Activated CD4-positive, alpha-beta T cell treated with anti-CD3 and anti-CD28 coated beads for 24 hours (primary cell): ENCODE data around the gene XRCC5.
"Not testable (repeated sequence)": the region's sequence is repeated elsewhere in the genome, so short reads cannot be mapped to it uniquely, and the experiment has no call there.

Source experiments
- DNase-seq, 2 donors: peaks; one replicate each; pipeline ENCODE4 v3.0.0-alpha.2; 2020; ENCODE audit warnings: low read depth in 2 of 2

XRCC5 gene

DNA sequence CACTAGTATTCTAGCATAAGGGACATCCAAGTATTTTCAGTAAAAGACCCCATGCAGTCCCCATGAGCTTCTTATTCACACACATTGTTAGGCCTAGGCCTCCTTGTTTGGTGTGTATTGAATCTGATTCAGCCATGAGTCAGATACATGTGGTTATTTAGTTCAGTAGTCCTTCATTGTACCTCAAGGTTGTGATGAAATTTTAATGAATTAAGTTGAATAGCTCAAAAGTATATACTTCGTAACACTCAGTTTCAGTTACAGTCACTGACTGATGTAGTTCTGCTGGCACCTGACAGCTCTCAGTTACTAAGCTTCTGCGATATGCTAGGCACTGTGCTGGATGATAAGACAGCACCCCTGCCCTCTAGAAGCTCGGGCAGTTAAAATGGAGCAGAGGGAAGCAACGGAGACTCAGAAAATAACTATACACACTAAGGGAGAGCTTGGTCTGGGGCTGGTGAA lies 86.4 kb downstream of the XRCC5 start:
- no peak for DNase-seq

DNA sequence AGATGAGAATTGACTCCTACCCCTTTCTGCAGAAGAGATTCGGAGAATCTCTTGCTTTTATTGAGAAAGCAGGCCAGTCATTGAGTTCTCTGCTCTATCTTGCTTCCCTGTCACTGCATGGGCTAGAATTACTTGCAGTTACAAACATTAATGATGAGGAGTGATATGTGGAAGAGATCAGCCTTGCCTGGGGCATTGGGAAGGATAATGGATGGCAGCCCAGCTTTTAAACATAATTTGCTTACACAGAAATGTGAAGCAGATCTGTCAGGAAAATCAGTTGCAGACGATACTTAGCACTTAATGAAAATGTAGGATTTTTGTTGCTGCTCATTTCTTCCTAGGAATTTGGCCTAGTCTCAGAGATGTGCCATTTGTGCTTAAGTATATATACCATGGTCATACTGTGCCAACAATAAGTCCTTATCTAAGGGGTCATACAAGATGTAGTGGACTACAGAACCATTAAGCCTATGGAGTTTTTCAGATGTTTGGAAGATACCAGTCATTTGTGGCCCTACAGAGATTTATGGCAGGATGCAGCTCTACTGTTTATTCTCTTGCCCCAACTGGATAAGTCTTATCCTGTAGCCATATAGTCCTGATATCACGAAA lies 92.7 kb downstream of the XRCC5 start:
- DNase-seq, result no peak

DNA sequence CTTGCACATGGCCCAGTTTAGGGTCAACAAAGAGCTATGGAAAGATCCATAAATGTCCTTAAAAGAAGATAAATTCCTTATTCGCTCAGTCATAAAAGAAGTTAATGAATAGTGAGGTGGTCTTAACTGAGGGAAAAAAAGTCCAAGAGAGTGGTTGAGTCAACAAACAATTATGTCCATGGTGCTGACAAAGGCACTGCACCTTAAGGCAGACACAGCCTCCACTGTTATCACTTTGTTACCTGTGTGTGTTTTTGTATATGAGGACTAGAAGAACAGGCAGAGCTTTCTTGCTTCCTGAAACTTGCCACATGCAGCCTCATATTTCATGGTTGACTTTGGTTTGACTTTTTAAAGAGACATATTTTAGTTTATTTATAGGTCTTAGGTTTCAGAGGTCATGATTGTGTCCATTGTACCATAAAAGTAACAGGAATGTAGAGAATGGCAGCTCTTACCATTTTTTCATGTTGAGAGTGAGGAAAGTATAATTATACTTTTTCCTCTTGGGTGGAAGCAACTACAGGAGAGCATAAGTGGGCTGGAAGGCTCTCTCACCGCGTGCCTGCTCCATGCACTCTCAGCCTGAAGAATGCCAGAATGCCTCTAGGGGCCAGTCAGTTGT lies 93.6 kb downstream of the XRCC5 start:
- no peak for DNase-seq

DNA sequence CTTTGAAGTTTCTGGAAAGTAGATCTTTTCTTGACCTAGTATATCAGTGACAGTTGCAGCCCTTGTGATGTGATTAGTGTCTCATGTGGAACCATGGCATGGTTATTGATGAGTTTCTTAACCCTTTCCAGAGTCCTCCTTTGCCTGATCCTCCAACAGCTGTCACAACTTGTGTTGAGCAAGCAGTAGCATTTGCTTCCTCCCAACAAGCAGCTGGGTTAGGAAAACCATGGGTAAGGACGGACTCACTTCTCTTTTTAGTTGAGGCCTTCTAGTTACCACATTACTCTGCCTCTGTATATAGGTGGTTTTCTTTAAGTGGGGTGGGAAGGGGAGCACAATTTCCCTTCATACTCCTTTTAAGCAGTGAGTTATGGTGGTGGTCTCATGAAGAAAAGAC lies 96.3 kb downstream of the XRCC5 start:
- DNase-seq, result no peak

DNA sequence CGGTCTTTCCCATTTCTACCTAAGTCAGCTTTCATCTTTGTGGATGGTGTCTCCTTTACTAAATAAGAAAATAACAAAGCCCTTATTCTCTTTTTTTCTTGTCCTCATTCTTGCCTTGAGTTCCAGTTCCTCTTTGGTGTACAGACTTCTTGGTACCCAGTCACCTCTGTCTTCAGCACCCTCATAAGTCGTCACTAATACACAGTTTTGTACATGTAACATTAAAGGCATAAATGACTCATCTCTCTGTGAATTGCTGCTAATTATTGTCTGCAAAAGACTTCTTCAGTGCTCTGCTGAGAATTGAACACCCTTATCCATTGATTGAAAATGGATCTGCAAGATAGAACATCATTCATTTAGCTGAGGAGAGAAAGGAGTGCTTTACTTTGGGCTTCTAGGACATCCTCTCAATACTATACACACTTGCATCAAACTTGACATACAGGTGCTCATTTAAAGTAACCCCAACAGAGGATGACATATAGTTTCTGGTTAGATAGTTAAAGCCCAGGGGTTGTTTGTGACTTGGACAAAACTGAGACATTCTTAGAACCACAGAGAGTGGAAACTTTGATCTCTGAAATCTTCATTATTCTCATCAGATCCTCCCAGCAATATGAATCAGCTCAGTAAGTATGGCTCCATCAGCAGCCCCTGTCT lies 97.0 kb downstream of the XRCC5 start:
- DNase-seq, result no peak

DNA sequence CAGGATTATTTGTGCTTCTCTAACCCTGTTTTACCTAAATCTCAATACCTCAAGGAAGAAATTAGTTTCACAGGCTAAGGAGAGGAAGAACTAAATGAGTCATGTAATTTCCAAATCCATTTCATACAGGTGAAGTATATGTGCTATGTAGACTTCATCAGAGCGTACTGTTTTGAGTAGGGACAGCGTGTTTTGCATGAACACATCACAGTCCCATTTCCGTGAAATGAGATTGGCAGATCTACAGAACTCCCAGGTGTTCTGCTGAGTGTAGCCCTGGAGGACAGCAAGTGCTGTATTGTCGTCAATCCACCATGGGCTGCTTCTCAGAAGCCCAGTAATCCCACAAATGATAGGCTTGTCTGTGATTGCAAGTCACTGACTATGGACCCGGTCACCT lies 97.7 kb downstream of the XRCC5 start:
- no peak for DNase-seq

DNA sequence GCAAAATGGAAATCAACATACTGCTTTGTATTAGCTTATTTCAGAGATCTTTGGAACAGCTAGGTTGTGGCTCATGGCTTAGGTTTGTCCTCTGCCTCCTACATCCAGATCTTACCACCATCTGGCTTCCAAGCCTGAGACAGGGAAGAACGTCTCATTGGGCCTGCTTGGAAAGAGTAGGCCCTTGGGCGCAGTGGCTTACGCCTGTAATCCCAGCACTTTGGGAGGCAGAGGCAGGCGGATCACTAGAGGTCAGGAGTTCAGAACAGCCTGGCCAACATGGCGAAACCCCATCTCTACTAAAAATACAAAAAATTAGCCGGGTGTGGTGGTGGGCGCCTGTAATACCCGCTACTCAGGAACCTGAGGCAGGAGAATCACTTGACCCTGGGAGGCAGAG lies 99.5 kb downstream of the XRCC5 start:
- not testable (repeated sequence) for DNase-seq

DNA sequence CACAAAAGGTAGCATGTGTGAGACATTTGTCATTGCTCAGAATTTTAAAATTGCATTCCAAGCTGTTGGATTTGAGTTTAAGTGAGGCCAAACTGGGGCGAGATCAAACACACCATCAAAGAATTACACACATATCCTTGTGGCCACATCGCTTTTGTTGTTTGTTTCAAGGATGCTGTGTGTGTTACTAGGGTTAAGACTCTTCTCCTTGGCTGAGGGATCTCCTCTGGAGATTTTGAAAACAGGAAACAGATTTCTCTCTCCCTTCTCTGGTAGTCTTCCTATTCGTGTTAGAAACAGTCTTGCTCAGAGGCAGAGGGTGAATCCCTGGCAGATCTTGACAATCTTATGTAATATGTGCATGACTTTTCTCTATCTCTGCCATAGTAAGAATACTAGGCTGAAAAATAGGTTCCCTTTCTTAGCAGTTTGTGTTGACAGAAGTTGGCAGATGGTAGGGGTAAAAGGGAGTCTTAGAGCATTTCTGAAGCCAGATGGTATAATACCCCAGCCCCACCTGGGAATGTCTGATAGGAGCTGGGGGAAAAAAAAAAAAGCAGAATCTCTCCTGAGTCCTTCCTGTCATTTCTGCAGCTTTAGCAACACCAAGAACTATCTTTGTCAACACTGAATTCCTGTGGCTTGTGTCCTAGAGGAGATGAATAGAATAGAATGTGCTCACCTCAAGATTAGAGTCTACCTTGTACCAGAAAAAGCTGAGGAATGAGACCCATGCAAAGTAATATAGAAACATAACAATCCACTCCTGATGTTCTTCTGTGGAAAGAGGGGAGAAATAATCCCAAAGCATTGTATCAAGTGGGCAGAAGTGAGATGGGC lies 101.8 kb downstream of the XRCC5 start:
- no peak for DNase-seq

DNA sequence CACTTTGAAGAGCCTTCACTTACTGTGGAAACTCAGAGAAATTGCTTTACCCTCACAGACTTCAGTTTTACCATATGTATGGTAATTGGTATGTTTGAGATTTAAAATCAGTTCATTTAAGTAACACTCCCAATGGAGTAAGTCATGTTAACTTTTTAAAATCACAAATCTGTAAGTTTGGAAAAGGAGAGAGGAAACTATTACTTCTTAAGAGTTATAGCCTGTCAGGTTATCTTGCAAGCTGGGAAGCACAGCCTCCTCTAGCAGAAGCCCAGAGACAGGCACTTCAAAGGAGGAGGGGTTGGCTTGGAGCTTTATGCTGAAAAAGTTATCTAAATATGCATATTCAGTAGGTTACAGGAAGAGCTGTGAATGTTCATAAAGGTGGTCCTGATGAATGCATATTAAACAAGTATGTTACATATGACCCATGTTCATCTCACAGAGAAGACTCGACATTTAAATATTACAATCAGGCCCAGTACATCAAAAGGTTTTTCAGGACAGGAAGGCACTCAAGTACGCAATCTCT lies 102.5 kb downstream of the XRCC5 start:
- DNase-seq, result no peak

DNA sequence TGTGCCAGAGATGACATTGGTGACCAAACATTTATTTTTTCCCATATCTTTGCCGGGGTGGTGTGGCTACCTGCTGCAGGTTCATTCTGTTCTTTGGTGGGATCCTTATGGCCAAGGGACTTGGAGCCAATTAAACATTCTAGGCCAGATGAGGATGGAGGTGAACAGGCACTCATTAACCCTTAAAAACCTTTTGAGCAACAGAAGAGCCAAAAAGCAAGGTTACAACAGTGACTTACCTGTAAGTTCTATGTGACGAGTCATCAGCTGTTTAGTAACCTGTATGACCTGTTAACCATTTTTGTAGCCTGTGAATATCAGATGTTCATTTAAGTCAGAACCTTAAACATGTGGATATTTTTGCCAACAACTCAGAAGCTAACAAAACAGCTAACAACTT lies 105.6 kb downstream of the XRCC5 start:
- DNase-seq, result no peak

DNA sequence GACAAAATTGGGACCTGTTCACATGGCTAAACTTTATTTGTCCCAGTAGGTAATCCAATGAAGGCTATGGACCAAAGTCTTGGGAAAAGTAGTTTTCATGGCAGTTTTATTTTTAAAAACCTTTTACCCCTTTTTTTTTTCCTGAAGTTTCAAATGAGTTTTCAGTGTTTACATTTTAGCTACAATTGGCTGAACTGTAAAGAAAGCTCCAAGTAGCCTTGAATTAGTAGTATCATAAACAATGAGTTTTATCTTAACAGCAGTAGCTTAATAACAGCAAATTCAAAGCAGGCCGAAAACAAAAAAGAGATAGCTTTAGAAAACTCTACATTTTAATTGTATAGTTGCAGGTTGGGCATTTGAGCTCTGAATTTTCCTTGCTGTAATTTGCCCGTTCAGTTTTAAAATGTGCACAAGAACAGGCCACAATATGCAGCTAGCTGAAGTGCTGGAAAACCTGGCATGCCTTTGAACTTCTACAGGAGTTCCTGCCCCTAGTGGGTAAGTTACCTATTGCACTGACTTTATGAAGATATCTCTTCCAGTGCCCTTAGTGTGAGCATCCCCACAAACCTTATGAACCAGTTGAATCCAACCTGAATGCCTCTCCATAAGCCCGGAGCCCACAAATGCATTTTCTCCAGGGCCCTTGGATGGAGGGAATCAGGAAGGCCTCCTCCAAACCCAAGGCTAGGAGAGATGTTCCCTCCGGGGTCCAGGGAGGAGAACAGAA lies 106.7 kb downstream of the XRCC5 start:
- no peak for DNase-seq

DNA sequence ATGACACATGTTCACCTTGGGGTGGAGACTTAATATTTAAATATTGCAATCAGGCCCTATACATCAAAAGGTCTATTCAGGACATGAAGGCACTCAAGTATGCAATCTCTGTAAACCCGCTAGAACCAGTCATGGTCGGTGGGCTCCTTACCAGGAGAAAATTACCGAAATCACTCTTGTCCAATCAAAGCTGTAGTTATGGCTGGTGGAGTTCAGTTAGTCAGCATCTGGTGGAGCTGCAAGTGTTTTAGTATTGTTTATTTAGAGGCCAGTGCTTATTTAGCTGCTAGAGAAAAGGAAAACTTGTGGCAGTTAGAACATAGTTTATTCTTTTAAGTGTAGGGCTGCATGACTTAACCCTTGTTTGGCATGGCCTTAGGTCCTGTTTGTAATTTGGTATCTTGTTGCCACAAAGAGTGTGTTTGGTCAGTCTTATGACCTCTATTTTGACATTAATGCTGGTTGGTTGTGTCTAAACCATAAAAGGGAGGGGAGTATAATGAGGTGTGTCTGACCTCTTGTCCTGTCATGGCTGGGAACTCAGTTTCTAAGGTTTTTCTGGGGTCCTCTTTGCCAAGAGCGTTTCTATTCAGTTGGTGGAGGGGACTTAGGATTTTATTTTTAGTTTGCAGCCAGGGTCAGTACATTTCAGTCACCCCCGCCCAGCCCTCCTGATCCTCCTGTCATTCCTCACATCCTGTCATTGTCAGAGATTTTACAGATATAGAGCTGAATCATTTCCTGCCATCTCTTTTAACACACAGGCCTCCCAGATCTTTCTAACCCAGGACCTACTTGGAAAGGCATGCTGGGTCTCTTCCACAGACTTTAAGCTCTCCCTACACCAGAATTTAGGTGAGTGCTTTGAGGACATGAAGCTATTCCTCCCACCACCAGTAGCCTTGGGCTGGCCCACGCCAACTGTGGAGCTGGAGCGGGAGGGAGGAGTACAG lies 108.1 kb downstream of the XRCC5 start:
- DNase-seq, result no peak

DNA sequence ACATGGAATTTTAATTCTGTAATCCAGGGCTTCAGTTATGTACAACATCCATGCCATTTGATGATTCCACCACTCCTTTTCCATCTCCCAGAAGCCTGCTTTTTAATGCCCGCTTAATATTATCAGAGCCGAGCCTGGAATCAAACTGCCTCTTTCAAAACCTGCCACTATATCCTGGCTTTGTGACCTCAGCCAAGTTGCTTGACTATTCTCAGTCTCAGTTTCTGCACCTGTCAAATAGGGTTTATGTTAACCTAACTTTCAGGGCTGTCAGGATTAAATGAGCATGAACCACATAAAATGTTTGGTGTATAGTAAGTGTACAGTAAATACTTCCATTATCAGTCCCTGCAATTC lies 108.7 kb downstream of the XRCC5 start:
- DNase-seq, result no peak

DNA sequence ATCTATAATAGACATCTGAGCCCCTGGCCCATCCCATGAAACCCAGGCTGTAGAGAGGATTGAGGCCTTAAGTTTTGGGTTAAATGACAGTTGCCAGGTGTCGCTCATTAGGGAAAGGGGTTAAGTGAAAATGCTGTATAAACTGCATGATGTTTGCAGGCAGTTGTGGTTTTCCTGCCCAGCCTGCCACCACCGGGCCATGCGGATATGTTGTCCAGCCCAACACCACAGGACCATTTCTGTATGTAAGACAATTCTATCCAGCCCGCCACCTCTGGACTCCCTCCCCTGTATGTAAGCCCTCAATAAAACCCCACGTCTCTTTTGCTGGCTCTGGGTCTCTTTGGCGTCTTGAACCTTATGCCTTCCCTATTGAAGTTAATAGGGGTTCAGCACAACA lies 110.7 kb downstream of the XRCC5 start:
- DNase-seq, result no peak

DNA sequence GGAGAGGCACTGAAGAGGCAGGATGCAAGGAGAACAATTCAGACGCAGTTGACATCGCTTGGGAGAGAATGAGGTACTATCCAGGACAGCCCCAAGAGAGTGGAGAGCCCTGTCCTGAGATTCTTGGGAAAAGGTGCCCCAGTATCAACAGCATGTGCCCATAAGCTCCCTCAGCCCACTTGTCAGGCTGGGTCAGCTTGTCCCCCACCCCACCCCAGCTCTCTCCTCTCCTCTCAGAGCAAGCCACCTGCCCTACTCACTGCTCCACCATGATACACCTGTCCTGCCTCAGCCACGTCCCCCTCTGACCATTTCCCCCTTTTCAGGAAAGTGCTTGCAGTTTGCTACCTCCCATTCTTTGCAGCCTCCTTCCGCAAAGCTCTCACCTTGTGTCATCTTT lies 111.8 kb downstream of the XRCC5 start:
- no peak for DNase-seq

DNA sequence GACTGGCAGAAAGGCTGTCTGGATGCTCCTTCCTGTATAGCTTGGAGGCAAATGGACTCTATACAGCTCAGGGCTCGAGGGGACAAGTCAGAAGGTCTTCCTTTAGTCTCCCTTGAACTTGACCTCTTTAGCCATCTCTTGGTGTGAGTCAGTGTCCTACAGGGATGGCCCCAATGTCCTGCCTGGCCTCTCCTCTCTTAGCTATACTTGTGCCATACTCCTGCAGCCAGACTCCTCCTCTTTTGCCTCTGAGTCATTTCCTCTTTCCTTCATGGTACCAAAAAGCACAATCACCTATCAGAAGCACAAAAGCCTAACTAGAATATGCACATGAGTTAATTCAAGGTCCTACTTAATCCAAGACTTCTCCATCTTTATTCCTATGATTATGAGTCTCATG lies 112.7 kb downstream of the XRCC5 start:
- no peak for DNase-seq

DNA sequence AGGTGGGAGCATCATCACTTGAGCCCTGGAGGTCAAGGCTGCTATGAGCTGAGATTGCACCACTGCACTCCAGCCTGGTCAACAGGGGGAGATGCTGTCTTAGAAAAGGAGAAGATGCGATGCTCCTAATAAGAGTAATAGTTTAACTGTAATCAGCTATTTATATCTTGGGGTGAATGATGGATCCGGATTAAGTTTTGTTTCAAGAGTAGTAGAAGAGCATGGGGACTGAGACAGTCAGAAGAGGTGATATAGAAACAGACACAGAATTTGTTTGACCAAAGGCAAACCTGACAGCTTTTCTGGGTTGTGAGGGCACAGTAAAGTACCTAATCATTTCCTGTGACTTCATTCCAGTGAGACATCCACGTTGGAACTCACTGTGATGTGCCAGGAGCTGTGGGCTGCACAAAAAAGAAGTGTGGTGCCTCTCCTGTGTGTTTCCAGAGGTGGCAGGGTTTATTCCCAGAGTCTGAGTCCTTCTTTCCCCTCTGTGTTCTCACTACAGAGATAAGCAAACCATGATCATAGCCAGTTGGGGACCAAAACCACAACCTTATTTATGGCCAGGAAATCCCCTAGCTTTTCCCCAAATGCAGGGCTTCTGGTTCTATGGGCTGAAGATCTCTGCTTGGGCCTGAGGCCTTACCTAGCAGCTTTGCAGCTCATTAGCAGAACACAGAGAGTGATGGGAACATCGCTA lies 113.7 kb downstream of the XRCC5 start:
- no peak for DNase-seq

DNA sequence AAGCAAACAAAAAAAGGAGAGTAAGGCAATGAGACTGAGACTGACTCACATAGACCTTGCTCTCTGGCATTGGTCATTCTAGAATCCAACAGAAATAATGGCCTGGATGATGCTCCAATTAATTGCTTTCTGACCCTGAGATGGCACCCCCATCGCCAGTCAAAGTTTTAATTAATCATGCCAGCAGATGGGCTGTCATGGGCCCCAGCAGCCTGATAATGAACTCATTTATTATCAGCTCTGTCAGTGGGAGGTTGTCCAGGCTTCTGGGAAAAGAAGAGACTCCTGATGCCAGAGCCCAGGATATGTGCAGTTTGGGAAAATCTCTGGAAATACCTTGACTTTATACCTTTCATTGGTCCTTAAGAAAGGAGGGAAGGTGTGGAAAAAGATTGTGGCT lies 115.2 kb downstream of the XRCC5 start:
- no peak for DNase-seq

DNA sequence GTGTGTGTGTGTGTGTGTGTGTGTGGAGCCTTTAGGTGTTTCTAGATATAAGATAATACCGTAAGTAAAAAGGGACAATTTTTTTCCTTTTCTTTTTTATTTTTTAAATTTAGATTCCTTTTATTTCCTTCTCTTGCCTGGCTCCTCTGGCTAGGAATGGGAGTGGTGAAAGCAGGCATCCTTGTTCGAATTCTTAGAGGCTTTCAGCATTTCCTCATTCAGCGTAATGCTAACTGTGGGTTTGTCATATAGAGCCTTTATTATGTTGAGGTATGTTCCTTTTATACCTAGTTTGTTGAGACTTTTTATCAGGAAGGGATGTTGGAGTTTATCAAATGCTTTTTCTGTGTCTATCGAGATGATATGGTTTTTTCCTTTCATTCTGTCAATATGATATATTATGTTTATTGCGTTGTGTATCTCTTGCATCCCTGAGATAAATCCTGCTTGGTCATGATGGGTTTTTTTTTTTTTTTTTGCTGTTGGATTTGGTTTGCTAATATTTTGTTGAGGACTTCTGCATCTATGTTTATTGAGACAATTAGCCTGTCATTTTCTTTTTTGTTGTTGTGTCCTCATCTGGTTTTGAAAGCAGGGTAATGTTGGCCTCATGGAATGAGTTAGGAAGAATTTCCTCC lies 120.2 kb downstream of the XRCC5 start:
- DNase-seq, result no peak
